ENCODE measurements around the gene AOPEP. TPM values are rescaled to one million over a fixed set of nuclear protein-coding genes. Genes with fewer than 3 reads are reported as not detected.

AOPEP gene
- total RNA-seq, 1 experiment from 2014 or later: 32.4 TPM

DNA sequence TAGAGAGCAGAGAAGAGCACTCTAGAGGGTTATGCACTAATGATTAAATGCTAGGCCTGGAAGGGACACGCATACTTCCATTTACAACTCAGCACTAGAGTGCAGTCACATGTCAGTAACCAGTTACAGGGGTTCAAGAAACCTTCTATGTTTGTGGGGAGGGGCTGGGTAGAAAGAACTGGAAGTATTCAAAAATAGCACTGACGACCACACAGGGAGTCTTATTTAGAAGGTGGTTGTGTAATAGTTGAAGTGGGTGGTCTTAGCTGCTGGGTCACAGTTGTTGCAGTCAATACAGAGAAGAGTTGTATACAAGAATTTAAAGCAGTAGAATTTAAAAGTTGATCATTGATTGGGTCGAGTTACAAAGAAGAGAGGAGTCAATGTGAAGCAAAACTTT, 15.4 kb downstream of the AOPEP start:
- DNase-seq (ENCODE audit: unreplicated experiment): no peak
- POLR2A ChIA-PET: no interaction called here
- TF ChIP-seq, protein P1, sequence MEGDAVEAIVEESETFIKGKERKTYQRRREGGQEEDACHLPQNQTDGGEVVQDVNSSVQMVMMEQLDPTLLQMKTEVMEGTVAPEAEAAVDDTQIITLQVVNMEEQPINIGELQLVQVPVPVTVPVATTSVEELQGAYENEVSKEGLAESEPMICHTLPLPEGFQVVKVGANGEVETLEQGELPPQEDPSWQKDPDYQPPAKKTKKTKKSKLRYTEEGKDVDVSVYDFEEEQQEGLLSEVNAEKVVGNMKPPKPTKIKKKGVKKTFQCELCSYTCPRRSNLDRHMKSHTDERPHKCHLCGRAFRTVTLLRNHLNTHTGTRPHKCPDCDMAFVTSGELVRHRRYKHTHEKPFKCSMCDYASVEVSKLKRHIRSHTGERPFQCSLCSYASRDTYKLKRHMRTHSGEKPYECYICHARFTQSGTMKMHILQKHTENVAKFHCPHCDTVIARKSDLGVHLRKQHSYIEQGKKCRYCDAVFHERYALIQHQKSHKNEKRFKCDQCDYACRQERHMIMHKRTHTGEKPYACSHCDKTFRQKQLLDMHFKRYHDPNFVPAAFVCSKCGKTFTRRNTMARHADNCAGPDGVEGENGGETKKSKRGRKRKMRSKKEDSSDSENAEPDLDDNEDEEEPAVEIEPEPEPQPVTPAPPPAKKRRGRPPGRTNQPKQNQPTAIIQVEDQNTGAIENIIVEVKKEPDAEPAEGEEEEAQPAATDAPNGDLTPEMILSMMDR (IDR thresholded peaks at IDR 0.05; ENCODE audit: unreplicated experiment): no peak
- H3K4me3 Mint-ChIP-seq (ENCODE audit: unreplicated experiment): no peak overlapping the region
- H3K27me3 Mint-ChIP-seq (ENCODE audit: insufficient read depth, unreplicated experiment): no peaks in the 10 kb centered on the region
- H3K36me3 Mint-ChIP-seq (ENCODE audit: insufficient read depth, unreplicated experiment): peaks cover 12% of the 10 kb centered on the region
- no peaks in the 10 kb centered on the region for H3K9me3 Mint-ChIP-seq (ENCODE audit: unreplicated experiment)
- no TSS peak for BruUV-seq (replicated peaks)
- no peak overlapping the region for H3K27ac Mint-ChIP-seq (ENCODE audit: low read depth, unreplicated experiment)
- CTCF ChIA-PET: no interaction called here
- peaks cover 11% of the 10 kb centered on the region for H3K4me1 Mint-ChIP-seq (ENCODE audit: insufficient read depth, unreplicated experiment)
- intact Hi-C loops (cut with micrococcal nuclease): no loop called here

GRCh38 chr9:94743035-94743954, 16.8 kb downstream of the AOPEP start:
- Mint-ChIP-seq H3K27ac (ENCODE audit: low read depth, unreplicated experiment) (no peak overlapping the region), H3K4me3 (ENCODE audit: unreplicated experiment) (no peak overlapping the region), H3K27me3 (ENCODE audit: insufficient read depth, unreplicated experiment) (no peaks in the 10 kb centered on the region), H3K4me1 (ENCODE audit: insufficient read depth, unreplicated experiment) (peaks cover 11% of the 10 kb centered on the region), H3K36me3 (ENCODE audit: insufficient read depth, unreplicated experiment) (peaks cover 7% of the 10 kb centered on the region), H3K9me3 (ENCODE audit: unreplicated experiment) (no peaks in the 10 kb centered on the region)
- TF ChIP-seq, protein P1 (IDR thresholded peaks at IDR 0.05; ENCODE audit: unreplicated experiment): no peak
- intact Hi-C loops (cut with micrococcal nuclease): no loop called here
- no peak for DNase-seq (ENCODE audit: unreplicated experiment)
- ChIA-PET POLR2A (interaction anchor here (0.6 kb wide), 1 partner anchor 38 kb away, joined by 3 read pairs; no protein-coding TSS in a partner anchor), CTCF (no interaction called here)
- no TSS peak for BruUV-seq (replicated peaks)

DNA sequence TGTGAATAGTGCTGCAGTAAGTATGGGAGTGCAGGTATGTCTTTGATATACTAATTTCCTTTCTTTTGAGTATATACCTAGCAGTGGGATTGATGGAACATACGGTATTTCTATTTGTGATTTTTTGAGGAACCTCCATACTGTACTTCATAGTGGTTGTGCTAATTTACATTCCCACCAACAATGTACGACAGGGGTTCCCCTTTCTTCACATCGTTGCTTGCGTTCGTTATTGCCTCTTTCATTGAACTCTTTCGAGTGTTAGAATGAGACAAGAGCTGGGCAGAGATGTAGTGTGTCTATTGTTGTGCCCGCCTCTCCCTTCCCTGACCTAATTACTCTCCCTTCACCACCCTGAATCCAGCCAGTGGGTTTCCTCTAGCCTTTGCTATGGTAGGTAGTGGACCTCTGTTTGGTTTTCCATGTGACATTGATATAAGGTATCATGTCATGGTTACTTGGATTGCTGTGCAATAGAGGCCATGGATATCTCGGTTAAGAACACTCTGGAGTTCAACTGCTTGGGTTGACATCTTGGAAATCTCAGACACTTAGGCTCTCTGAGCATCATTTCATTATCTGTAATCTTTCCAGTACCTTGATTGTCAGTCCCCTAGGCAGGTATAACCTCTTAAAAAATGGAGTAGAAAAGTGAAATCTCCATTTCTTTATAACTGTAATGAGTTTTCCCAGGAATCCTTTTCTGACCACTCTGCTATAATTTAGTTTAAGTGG, 19.5 kb downstream of the AOPEP start:
- Mint-ChIP-seq H3K36me3 (ENCODE audit: insufficient read depth, unreplicated experiment) (peaks cover 14% of the 10 kb centered on the region), H3K9me3 (ENCODE audit: unreplicated experiment) (peaks cover 8% of the 10 kb centered on the region), H3K4me3 (ENCODE audit: unreplicated experiment) (no peak overlapping the region), H3K27me3 (ENCODE audit: insufficient read depth, unreplicated experiment) (no peaks in the 10 kb centered on the region), H3K27ac (ENCODE audit: low read depth, unreplicated experiment) (no peak overlapping the region), H3K4me1 (ENCODE audit: insufficient read depth, unreplicated experiment) (peaks cover 11% of the 10 kb centered on the region)
- TF ChIP-seq, protein P1 (IDR thresholded peaks at IDR 0.05; ENCODE audit: unreplicated experiment): no peak
- no TSS peak for BruUV-seq (replicated peaks)
- ChIA-PET CTCF (no interaction called here), POLR2A (interaction anchor here (0.6 to 0.7 kb wide), 2 partner anchors 33 to 303 kb away, joined by 3 read pairs; no protein-coding TSS in a partner anchor)
- intact Hi-C loops (cut with micrococcal nuclease): no loop called here
- DNase-seq (ENCODE audit: unreplicated experiment): no peak

Data from MCF 10A (cell line).